Measurements from ENCODE around the gene TUFT1.
A peak's percentile ranks its signal among the peaks of the same experiment; 100 is the strongest.

The TUFT1 gene

GRCh38 chr1:151539321-151540020, 638 bp upstream of the TUFT1 start:
- DNase-seq (ENCODE audit: low read depth): peak; percentile 78

DNA sequence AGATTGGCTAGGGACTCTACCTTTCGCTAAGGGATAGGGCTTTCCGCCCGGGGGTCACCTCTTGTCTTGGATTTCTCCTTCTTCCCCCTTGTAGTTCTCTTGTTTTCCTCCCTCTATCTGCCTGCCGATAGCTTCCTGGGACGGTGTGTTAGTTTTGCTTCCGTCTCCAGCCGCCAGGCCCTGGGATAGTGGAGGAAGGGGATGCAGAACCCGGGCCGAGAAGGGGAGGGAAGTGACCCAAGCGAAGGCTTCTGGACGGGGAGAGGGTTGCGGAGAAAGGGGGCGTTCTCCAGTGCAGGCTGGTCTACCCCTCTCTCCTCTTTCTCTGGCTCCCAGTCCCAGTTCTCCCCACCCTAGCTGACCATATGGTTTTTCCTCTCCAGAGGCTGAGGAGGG, 871 bp downstream of the TUFT1 start:
- no peak for DNase-seq (ENCODE audit: low read depth)

DNA sequence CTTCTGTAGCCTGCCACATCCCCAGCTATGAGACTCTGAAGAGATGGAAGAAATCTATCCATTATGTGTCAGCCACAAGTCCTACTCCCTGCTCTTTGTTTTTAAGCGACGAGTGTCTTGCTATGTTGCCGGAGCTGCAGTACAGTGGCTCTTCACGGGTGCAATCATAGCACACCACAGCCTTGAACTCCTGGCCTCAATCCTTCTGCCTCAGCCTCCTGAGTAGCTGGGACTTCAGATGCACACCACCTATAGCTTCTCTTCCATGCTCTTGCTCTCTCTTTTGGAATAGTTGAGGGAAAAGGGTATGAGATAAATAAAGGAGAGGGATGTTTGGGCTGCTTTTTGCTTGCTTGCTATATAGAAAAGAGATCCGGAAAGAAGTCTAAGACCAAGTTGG, 1.6 kb downstream of the TUFT1 start:
- DNase-seq (ENCODE audit: low read depth): no peak

DNA sequence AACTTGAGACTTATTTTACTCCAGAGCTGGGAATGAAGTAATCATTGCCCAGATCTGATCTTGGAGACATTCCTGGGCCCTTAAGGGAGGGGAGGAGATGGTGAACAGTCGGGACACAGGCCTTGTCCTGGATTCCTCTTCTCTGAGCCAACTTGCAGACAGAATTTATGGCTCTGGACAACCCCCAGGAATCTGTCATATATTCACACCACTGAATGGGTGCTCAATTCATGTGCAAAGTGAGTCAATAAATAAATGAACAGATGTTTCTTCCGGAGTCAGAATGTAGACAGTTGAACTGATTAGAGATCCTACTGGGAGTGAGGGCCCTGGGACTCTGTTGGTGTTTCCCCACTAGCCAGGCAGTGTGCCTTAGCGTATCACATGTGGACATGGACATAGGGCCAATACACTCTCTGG, 2.6 kb downstream of the TUFT1 start:
- DNase-seq (ENCODE audit: low read depth): peak; percentile 65

DNA sequence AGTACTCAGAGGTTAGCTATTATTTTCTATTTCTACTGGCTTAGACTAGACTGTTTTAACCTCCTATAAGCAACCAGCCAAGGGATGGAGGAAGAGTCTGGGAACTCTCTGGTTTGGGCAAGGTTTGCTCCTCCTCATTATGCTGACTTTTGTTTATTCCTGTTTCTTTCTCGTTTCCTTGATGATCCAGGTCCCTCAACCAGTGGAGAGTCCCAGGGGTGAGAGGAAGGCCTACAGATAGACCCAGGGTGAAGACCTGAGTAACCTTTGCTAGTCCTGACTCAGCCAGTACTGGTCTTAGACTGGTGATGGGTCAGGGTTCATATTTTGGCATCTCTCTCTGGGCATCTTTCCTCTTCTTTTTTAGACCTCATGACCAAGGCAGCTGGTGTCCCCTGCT, 5.4 kb downstream of the TUFT1 start:
- DNase-seq (ENCODE audit: low read depth): no peak

- DNase-seq (ENCODE audit: low read depth): no peak
Measured at GRCh38 chr1:151546011-151546925, 6.2 kb downstream of the TUFT1 start.

DNA sequence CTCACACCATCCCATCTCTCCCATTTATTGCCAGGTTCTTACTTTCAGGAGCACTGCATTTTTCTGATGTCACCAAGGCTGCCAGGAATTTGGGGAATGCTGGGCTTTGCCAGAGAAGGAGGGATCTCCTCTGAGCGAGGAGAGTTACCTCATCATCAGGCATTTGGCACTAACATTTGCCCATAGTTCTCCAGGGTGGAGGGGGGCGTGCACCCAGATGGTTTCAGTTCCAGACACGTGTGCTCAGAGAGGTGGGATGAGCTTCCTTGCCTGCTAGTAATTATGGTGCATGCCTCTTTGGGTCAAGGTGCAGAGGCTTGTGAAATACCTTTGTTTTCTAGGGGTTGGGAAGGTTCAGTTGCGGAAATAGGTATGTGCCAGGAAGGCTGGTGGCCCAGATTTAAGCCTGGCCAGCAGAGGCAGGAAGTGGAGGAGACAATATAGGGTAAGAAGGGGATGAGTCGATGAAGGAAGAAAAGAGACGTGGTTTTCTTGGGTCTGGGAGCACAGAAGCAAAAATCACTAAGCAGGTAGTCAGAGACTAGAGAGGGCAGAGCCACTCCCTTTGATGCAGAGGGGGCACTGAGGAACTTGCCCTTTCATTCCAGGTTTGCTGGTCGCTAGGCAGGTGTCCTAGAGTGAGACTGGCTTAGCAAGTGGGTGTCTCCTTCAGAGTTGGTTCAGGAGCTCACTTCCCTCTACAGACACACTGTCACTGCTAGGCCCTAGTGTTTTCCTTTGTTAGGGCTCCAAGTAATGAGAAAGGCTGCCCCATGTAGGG, 7.2 kb downstream of the TUFT1 start:
- DNase-seq (ENCODE audit: low read depth): peak; percentile 53

GRCh38 chr1:151547900-151548230, 7.8 kb downstream of the TUFT1 start:
- no peak for DNase-seq (ENCODE audit: low read depth)

- DNase-seq (ENCODE audit: low read depth): no peak
Measured at GRCh38 chr1:151549199-151549598, 9.1 kb downstream of the TUFT1 start.

GRCh38 chr1:151553659-151554058, 13.6 kb downstream of the TUFT1 start:
- no peak for DNase-seq (ENCODE audit: low read depth)

GRCh38 chr1:151556052-151556451, 15.9 kb downstream of the TUFT1 start:
- DNase-seq (ENCODE audit: low read depth): no peak

GRCh38 chr1:151562661-151563060, 22.6 kb downstream of the TUFT1 start:
- DNase-seq (ENCODE audit: low read depth): no peak

- no peak for DNase-seq (ENCODE audit: low read depth)
Measured at GRCh38 chr1:151563376-151563775, 23.3 kb downstream of the TUFT1 start.

DNA sequence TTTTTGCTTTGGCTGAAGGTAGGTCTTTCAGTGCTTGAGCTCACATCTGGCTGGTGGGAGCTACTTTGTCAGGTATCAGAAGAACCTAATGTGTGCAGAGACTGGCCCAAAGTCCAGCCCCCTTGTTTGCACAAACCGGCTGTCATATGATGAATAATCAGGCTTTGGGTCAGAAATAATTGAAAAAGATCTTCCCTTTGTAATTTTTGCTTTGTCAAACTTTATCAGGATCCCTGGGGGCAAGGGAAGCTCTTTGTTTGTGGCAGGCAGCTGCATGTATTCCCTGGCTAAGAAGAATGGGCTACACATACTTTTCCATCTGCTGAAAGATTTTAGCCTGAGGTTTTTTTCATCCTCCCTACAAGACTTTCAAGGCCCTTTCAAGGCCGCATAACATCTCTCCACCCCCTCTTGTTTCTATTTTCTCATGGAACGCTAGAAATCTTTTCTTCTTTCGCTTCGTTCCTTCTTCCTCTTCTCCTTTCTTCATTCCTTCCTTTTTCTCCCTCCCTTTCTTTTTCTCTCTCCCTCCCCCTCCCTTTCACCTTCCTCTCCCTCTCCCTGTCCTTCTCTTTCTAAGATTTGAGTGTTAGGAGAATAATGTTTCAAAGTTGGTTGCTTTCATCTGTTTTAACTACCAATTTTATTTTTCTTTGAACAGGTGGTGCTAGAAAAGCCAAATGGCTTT, 25.5 kb downstream of the TUFT1 start:
- DNase-seq (ENCODE audit: low read depth): no peak

GRCh38 chr1:151568626-151569088, 28.5 kb downstream of the TUFT1 start:
- no peak for DNase-seq (ENCODE audit: low read depth)

DNA sequence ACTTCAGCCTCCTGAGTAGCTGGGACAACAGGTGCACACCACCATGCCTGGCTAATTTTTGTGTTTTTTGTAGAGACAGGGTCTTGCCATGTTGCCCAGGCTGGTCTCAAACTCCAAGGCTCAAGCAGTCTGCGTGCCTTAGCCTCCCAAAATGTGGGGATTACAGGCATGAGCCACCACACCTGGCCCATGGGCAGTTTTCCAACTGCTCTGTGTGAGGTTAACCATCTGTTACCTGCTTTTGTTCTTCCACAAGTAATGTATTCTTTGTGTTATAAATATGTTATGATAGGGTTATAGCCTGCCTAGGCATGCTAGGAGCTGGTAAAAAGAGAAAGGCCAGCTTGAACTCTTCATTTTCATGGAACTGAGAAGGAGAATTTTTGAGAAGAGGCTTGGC, 30.7 kb downstream of the TUFT1 start:
- no peak for DNase-seq (ENCODE audit: low read depth)

GRCh38 chr1:151574575-151575529, 34.7 kb downstream of the TUFT1 start:
- peak; percentile 75 for DNase-seq (ENCODE audit: low read depth)

- no peak for DNase-seq (ENCODE audit: low read depth)
Measured at GRCh38 chr1:151577173-151577572, 37.1 kb downstream of the TUFT1 start.

GRCh38 chr1:151578941-151579340, 38.8 kb downstream of the TUFT1 start:
- no peak for DNase-seq (ENCODE audit: low read depth)

- no peak for DNase-seq (ENCODE audit: low read depth)
Measured at GRCh38 chr1:151579436-151580225, 39.5 kb downstream of the TUFT1 start.
